NB4 (cell line): ENCODE results near the gene GLI3.
A peak's percentile ranks its signal among the peaks of the same experiment; 100 is the strongest.

Experiments used
- DNase-seq: peaks from one replicate; pipeline ENCODE4 v3.0.0; 2010; ENCODE audit warnings: low read depth
- H3K4me3 ChIP-seq: one replicate; pipeline ENCODE4 v1.5.1; 2011; ENCODE audit warnings: mild to moderate bottlenecking, low read depth, low read length, moderate library complexity
- MYC ChIP-seq: IDR thresholded peaks from 2 replicates; pipeline ENCODE4 v1.6.1; 2011; ENCODE audit warnings: low read depth, low read length
- POLR2A ChIP-seq: IDR thresholded peaks from 2 replicates; pipeline ENCODE4 v1.6.1; 2011; ENCODE audit warnings: mild to moderate bottlenecking; ENCODE audit not compliant: insufficient read length; ENCODE audit errors: extremely low read depth
- TF ChIP-seq, protein P1 (sequence below): IDR thresholded peaks from one replicate; pipeline ENCODE4 v1.5.1; 2012; ENCODE audit warnings: low read depth, low read length
- TF ChIP-seq, protein P2 (sequence below): IDR thresholded peaks from 2 replicates; pipeline ENCODE4 v1.6.1; 2011; ENCODE audit warnings: low read depth, low read length

GLI3 gene

DNA sequence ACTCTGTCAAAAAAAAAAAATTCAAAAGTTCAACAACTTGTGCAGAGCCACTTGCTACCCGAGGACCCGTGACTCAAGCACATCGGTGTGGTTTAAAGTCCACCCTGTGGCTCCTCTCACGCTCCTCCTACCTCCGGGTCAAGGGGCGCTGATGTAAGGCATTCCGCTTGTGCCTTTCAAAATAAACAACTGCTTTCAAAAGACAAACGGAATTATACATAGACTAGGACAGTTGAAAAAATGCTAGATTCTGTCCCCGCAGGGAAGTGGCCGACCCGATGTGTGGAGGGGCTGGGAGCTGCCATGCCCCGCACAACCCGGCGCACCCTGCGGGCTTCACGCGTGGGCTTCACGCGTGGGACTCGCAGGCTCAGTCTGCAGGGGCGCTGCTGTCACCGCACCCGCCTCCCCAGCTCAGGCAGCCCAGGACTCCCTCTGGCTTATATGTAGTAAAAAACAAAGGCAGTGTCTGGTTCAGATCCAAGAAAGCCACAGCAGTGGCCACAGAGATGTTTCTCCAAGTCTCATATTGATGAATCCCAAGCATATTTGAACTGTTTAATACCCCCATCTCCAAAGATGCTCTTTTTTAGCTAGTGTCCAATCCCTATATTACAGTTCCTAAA lies 294.4 kb downstream of the GLI3 start:
- DNase-seq = peak; percentile 60
- TF ChIP-seq MYC (no peak), POLR2A (no peak)
- TF ChIP-seq, protein P1, sequence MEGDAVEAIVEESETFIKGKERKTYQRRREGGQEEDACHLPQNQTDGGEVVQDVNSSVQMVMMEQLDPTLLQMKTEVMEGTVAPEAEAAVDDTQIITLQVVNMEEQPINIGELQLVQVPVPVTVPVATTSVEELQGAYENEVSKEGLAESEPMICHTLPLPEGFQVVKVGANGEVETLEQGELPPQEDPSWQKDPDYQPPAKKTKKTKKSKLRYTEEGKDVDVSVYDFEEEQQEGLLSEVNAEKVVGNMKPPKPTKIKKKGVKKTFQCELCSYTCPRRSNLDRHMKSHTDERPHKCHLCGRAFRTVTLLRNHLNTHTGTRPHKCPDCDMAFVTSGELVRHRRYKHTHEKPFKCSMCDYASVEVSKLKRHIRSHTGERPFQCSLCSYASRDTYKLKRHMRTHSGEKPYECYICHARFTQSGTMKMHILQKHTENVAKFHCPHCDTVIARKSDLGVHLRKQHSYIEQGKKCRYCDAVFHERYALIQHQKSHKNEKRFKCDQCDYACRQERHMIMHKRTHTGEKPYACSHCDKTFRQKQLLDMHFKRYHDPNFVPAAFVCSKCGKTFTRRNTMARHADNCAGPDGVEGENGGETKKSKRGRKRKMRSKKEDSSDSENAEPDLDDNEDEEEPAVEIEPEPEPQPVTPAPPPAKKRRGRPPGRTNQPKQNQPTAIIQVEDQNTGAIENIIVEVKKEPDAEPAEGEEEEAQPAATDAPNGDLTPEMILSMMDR = no peak
- TF ChIP-seq, protein P2, sequence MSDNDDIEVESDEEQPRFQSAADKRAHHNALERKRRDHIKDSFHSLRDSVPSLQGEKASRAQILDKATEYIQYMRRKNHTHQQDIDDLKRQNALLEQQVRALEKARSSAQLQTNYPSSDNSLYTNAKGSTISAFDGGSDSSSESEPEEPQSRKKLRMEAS = no peak
- H3K4me3 ChIP-seq = peak overlapping the region; percentile 27

DNA sequence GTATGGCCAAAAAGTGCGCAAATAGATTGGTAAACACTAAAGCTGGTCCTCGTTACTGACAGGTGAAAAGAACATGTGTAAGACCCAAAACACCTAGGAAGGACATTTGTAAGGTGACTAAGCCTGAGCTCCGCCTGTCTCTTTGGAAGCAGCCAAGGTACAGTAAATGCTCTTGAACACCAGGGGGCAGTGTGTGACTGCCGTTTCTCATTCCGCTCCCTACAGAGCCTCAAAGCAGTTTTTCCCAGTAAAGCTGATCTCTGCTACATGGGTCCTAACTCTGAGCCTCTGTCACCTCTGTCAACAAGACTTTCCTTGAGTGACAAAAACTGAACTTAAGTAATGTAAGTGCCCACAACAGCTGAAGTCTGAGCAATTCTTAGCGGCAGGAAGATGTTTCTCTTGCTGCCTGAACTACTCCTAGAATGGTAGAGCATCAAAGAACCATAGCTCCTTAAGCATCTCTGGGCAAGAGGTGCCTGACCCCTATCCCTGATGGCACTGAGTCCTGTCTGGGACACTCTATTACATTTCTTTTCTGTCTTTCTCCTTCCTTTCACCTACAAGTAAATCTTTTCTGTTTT lies 296.2 kb downstream of the GLI3 start:
- TF ChIP-seq, protein P1 = peak; percentile 97
- TF ChIP-seq, protein P2 = no peak
- TF ChIP-seq MYC = 0 out of 2 replicates have a peak, but pooled peaks have one; percentile 9
- H3K4me3 ChIP-seq = no peak overlapping the region
- peak; percentile 83 for DNase-seq

DNA sequence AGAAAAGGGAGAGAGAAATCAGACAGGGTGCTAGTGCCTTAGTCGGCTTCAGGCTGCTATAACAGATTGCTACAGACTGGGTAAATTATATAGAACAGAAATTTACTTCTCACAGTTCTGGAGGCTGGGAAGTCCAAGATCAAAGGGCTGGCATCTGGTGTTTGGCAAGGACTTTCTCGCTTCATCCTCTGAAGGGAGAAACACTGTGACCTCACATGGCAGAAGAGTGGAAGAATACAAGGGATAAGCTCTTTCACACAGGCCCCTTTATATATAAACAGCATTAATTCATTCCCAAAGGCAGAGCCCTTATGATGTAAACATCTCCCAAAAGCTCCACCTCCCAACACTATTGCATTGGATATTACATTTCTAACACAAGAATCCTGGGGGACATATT lies 298.6 kb downstream of the GLI3 start:
- no peak for DNase-seq
- TF ChIP-seq, protein P2 = no peak
- TF ChIP-seq, protein P1 = no peak
- TF ChIP-seq MYC (no peak), POLR2A (no peak)
- H3K4me3 ChIP-seq = no peak overlapping the region

DNA sequence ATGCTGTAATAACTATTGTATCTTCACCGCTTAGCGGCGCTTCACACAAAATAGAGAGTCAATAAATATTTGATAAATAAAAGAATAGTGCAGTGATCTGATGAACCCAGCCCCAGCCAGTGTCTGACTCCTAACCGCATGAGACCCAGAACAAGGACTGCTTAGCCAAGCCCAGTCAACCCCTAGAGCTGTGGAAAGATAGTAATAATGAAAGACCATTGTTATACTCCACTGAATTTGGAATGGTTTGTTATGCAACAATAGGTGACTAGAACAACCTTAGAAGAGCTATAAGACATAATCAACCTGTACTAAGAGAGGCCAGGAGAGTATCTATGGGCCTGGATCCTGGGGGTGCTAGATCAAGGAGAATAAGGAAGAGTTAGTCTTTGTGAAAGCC lies 303.6 kb downstream of the GLI3 start:
- TF ChIP-seq MYC (no peak), POLR2A (no peak)
- TF ChIP-seq, protein P1 = no peak
- TF ChIP-seq, protein P2 = no peak
- DNase-seq = no peak
- H3K4me3 ChIP-seq = no peak overlapping the region

DNA sequence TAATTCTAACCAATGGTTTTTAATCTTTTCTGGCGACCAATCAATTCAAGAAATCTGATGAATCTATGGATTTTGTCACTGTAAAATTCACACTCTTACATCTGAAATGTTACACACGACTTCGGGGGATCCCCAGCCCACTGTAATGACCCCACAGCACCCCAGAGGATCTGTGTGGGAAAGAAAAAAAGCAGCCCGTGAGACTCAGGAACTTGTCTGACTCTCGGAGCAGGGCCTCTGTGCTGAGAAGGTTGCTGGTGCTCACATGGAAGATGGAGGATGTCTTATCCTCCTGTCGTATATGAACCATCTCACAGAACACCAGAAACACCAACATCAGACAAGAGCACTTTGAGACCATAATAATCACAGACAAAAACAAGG lies 305.8 kb downstream of the GLI3 start:
- no peak overlapping the region for H3K4me3 ChIP-seq
- TF ChIP-seq, protein P1 = no peak
- TF ChIP-seq POLR2A (no peak), MYC (no peak)
- TF ChIP-seq, protein P2 = no peak
- no peak for DNase-seq
